Stimulated activated CD8-positive, alpha-beta memory T cell treated with anti-CD3 and anti-CD28 coated beads, Interleukin-7, amount 100 ng/mL, for 1 hour (primary cell): ENCODE results near the gene FYB2.

Experiments
- DNase-seq, 2 donors: peaks; one replicate each; pipeline ENCODE4 v3.0.0-alpha.2; 2020; ENCODE audit warnings: low read depth in 2 of 2

The FYB2 gene

GRCh38 chr1:56819387-56819899 lies at the start of gene FYB2:
TSS of gene FYB2 (minus strand) at chr1:56819404. CDS start at chr1:56819290, 114 bp downstream.
- no peak for DNase-seq

DNA sequence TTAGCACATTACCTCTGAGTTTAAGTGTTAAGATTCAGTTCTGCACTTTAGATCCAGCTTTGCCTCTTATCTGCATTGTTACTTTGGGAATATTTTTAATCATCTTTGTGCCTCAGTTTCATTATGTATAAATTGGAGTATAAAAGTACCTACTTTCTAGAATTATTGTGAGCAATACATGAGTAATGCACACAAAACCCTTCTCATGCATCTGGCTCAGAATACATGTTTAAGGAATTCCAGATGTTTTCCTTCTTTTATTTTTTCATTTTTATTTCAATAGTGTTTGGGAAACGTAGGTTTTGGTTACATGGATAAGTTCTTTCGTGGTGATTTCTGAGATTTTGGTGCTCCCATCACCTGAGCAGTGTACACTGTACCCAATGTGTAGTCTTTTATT lies 49.6 kb upstream of the FYB2 start:
- no peak for DNase-seq

GRCh38 chr1:56867491-56867890 lies 48.3 kb upstream of the FYB2 start:
- DNase-seq, result no peak

GRCh38 chr1:56866656-56867055 lies 47.5 kb upstream of the FYB2 start:
- DNase-seq, result no peak

DNA sequence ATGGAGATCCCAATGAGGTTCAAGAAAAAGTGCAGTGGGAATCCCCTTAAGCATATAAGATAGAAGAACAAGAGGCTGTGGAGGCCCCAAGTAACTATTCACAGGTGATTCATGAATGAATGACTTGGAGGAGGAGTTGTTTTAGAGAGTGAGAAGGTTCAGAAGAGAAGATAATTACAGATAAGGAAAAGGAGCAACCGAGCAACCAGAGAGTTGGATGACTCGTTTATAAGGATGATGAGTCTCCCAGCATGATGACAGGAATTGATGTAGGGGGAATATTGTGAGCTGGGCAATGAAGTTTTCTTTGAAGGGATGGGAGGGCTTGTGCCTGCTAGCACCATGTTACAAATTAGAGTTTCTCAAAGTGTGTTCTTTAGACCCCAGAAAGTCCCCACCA lies 45.2 kb upstream of the FYB2 start:
- DNase-seq, result no peak

DNA sequence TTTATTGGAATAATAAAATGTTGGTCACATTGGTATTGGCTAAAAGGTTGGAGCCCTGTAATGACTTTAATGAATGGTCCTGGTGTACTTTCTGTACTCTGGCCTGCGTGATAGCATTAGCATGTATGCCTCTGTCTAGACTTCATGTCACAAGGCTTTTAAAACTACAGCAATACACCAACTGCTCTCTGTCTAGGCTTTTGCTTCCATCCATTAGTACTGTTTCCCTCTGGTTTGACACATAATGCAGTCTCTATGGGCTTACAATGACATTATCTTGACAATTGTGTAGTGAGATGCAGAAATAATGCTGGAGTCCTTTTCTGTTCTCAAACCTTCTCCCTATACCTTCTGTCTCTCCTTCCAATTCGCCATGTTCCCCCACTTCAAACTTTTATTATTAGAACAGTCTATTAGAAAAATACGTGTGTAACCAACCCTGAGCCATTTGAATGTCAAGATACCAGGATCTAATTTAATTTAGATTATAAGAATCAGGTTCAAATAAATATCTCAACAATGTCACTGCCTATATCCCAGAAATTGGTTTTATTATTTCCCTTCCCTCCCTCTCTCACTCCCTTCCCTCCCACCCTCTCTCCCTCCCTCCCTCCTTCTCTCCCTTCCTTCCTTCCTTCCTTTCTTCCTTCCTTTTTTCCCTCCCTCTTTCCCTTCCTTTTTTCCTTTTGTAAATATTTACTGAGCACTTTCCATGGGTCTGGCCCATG lies 44.2 kb upstream of the FYB2 start:
- no peak for DNase-seq

GRCh38 chr1:56859287-56859686 lies 40.1 kb upstream of the FYB2 start:
- DNase-seq, result no peak

DNA sequence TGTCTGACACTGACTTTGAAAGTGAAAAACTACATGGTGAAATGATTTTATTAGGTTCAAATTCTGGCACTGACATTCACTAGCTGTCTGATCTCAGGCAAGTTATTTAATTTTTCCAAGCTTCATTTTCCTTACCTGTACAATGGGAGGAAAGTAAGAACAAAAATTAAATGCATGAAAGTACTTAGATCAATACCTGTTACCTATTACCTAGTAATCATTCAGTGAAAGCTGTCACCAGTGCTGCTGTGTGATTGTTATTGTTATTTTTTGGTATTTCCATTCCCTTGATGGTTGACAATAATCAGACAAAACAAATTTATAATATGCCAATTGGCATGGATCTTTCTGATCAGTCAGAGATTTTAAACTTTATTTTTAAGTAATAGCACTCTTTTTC lies 37.0 kb upstream of the FYB2 start:
- no peak for DNase-seq

GRCh38 chr1:56855190-56855589 lies 36.0 kb upstream of the FYB2 start:
- DNase-seq, result no peak

GRCh38 chr1:56854521-56855099 lies 35.4 kb upstream of the FYB2 start, which contains the start of gene C8A:
TSS of gene C8A (plus strand) at chr1:56854797. CDS start at chr1:56854902, 105 bp downstream.
- DNase-seq, result no peak

GRCh38 chr1:56852476-56852875 lies 33.3 kb upstream of the FYB2 start:
- no peak for DNase-seq

GRCh38 chr1:56850922-56851321 lies 31.7 kb upstream of the FYB2 start:
- no peak for DNase-seq

DNA sequence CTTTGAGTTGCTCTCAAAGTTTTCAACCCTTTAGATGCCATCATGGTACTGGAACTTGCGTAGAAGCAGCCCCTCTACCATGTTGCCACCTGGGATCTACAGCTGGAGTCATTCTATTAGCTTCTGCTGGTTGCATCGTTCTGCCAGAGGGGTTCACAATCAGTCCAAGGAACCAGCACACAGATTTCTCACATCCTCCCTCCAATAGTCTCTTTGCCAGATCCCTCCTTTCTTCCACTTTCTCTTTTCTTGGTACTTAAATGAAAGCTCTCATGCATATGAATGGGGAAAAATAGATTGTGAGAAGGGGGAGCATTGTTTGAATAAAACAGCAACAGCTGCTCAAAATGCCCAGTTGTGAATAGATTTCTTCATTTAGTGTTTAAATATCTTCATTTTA lies 31.2 kb upstream of the FYB2 start:
- DNase-seq, result no peak

DNA sequence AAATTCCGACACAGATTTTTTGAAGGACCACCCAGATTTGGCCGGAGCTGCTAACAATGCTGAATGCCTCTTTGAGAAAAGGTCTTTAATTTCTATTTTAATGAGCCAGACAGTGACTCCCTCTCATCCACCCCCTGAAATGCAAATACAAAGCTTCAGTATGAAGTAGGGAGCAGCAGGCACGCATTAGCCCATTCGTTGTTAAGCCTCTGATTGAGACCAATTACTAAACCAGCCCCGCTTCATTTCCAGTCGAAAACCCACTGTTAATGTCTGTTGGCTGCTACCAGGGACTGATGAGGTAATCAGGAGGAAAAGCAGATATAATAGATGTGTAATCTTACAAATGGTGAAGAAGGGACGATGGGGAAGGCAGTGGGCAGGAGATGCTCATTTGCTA lies 30.5 kb upstream of the FYB2 start:
- no peak for DNase-seq

GRCh38 chr1:56845343-56845742 lies 26.1 kb upstream of the FYB2 start:
- no peak for DNase-seq

DNA sequence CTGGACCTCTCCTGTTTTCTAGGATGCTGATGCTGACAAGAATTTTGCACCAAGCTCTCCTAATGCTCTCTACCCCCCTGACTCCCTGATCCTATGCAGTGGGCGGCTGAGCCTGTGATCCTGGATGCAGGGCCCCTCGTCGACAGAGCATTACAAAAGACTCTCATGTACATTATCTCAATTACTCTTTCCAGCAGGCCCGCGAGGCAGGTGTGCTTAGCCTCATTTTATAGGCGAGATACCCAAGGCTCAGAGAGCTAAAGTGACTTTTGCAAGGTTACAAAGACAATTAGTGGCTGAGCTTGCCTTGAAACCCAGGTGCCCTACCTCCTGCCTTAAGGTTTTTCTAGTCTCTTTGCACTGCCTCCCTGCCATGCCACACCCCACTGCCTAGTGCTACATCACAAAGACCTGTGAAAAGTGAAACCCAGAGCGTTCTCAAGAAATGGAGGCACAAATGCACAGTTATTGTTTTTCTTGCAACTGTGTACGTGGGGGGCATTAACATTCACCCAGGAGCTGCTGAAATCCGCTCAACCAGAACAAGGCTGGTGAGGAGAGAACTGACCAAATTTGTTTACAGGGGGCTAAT lies 25.4 kb upstream of the FYB2 start:
- DNase-seq, result no peak

DNA sequence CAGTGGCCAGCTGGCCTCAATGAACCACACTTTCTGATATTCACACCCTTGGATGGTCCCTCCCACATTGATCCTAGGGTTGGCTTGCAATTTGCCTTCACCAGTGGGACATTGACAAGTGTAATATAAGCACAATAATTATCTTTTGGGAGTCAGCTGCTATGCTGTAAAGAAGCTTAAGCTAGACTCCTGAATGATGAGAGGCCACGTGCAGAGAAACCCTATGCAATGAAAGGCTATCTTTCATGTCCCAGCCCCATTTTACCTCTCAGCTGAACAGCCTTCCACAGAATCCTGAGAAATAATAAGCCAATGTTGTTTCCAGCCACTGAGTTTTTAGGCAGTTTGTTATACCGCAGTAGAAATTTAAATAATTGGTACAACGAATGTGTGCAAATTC lies 24.3 kb upstream of the FYB2 start:
- no peak for DNase-seq

DNA sequence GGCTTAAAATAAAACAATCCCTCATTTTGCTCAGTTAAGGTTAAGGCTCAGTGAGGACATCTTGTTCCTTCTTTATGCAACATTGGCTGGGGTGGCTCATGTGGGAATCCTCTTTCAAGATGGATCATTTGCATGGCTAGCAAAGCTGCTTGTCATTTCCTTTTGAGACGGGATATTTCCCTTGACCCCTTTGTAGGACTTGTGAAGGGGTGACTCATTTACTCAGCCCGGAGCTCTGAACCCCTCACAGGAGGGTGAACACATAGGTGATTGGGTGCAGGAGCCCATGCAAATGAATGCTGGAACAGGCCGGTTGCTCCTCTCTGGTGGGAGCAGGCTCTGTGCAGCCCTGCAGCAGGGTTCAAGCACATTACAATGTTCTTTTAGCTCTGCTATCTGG lies 19.6 kb upstream of the FYB2 start:
- DNase-seq, result no peak

GRCh38 chr1:56837244-56837939 lies 18.2 kb upstream of the FYB2 start:
- DNase-seq, result no peak

GRCh38 chr1:56836359-56836758 lies 17.2 kb upstream of the FYB2 start:
- DNase-seq, result no peak

DNA sequence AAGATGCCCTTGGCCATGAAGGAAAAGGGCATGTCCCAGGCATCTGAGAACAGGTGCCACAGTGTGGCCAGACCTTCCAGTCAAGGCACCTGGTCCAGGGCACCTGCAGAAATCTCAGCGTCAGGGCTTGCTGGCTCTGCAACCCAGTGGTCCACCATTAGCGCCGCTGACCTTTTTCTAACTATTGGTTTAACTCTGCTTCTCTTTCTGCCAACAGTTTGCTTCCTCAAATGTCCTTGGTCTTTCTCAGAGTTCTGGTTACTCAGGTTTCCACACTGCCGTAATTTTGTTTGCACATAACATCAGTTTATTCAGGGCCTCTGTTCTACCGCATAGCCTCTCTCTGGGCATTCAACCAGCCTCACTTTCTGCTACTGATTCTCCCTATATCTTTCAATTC lies 16.5 kb upstream of the FYB2 start:
- no peak for DNase-seq

GRCh38 chr1:56834137-56834900 lies 15.1 kb upstream of the FYB2 start:
- DNase-seq, result no peak
